Measurements from ENCODE around the gene LCN12.

LCN12 gene

DNA sequence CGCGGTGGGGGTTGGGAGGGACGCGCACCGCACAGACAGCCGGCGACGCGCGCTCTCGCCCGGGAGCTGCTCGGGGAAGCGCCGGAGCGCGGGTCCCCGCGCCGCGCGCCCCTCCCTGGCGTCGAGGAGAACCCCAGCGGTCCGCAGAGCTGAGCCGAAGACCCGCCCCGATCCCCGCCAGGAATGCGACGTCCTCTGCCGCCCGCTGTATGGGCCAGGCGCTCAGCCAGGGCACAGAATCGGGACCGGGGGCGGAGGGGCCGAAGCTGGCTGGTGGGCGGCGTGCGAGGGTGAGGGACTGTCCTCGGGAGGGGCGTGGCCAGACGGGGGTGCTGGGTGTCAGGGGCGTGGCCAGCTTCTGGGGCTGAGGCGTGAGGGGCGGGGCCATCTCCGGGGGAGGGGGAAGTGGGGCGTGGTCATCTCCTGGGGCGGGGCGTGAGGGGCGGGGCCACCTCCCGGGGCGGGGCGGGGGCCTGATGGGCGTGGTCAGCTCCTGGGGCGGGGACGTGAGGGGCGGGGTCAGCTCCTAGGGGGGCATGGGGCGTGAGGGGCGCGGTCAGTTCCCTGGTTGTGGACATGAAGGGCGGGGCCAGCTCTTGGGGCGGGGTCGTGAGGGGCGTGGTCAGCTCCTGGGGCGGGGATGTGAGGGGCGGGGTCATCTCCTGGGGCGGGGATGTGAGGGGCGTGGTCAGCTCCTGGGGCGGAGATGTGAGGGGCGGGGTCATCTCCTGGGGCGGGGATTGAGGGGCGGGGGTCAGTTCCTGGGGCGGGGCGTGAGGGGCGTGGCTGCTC lies 26.2 kb downstream of the LCN12 start:
- TF ChIP-seq, protein P1, sequence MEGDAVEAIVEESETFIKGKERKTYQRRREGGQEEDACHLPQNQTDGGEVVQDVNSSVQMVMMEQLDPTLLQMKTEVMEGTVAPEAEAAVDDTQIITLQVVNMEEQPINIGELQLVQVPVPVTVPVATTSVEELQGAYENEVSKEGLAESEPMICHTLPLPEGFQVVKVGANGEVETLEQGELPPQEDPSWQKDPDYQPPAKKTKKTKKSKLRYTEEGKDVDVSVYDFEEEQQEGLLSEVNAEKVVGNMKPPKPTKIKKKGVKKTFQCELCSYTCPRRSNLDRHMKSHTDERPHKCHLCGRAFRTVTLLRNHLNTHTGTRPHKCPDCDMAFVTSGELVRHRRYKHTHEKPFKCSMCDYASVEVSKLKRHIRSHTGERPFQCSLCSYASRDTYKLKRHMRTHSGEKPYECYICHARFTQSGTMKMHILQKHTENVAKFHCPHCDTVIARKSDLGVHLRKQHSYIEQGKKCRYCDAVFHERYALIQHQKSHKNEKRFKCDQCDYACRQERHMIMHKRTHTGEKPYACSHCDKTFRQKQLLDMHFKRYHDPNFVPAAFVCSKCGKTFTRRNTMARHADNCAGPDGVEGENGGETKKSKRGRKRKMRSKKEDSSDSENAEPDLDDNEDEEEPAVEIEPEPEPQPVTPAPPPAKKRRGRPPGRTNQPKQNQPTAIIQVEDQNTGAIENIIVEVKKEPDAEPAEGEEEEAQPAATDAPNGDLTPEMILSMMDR (IDR thresholded peaks at IDR 0.05; ENCODE audit: low read depth, low read length, missing control alignments): no peak
- DNase-seq (ENCODE audit: extremely low read depth, low read depth): no peak
- H3K4me3 ChIP-seq (replicated peaks; ENCODE audit: low read depth, low read length): peak overlapping the region; percentile 29

DNA sequence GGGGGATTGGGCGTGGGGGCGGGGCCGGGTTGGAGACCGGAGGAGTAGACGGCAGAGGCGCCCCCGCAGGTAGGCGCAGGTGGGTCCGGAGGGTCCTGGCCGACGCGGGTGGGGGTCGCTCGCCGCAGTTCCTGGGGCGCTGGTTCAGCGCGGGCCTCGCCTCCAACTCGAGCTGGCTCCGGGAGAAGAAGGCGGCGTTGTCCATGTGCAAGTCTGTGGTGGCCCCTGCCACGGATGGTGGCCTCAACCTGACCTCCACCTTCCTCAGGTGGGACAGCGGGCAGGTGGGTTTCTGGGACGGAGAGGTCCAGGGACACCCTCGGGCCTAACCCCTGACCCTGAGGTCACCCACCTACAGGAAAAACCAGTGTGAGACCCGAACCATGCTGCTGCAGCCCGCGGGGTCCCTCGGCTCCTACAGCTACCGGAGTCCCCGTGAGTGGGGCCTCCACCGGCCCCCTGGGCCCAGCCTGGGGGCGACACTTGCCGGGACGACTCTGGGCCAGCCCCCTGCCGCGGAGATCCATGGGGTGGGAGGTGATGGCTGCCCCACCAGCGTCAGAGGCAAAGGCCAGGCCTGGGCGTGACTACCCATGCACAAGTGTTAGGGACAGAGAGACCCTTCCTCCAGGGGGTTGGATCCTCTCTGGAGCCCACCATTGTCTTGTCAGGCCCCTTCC lies 26.9 kb downstream of the LCN12 start:
- TF ChIP-seq, protein P1 (IDR thresholded peaks at IDR 0.05; ENCODE audit: low read depth, low read length, missing control alignments): no peak
- H3K4me3 ChIP-seq (replicated peaks; ENCODE audit: low read depth, low read length): no peak overlapping the region
- no peak for DNase-seq (ENCODE audit: extremely low read depth, low read depth)

DNA sequence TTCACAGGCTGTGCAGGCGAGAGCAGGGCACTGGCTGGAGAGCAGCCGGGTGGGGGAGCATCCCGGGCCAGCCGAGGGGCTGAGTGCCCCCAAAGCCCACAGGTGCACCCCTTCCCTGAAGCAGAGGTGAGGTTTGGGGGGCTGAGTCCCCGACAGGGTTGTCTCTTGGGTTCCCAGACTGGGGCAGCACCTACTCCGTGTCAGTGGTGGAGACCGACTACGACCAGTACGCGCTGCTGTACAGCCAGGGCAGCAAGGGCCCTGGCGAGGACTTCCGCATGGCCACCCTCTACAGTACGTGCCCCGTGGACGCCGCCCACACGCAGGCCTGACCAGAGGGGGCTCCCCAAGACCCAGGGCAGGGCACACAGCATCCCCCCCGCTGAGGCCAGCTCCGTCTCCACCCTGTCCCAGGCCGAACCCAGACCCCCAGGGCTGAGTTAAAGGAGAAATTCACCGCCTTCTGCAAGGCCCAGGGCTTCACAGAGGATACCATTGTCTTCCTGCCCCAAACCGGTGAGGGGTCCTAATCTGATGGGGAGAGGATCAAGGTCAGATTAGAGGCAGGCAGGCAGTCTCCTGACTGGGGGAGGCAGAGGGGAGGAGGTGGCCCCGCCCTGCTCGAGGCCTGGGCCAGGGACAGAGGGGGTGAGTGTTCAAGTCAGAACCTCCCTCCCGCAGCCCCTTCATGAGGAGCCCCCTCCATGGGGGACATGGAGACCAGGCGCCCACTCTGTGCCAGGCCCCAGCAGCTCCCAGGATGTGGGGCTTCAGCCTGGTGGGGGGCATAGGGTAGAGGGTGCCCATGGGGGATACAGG lies 27.9 kb downstream of the LCN12 start:
- H3K4me3 ChIP-seq (replicated peaks; ENCODE audit: low read depth, low read length): no peak overlapping the region
- DNase-seq (ENCODE audit: extremely low read depth, low read depth): no peak
- TF ChIP-seq, protein P1 (IDR thresholded peaks at IDR 0.05; ENCODE audit: low read depth, low read length, missing control alignments): no peak

DNA sequence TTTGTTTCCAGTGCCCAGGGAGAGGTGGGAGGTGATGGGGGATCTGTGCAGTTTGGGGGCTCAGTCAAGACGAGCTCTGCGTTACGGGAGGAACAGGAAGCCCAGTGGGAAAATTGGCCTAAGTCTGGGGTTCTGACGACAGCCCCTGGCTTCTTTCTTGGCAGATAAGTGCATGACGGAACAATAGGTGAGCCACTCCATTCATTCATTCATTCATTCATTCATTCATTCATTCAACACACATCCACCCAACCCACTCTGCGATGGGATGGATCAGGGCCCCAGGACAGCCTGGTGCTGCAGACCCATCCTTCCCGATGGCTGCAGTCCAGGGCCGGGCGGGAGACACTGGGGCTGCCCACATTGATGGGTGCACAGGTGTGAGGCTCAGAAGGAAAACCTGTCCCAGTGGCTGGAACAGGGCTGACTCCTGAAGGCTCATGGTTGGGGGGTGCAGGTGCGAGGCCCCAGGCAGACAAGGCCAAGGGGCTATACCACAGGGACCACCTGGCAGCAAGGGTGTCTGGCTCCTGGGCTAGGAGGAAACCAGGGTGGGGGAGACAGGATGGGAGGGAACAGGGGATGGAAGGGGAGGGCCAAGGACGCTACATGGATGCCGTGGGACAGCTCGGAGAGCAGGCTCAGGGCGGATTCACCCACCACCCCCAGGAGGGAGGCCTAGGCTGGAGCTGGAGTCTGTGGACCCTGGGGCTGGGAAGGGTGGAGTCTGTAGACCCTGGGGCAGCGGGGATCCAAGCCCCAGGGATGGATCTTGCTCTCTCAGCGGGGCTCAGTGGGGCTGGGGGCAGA lies 28.8 kb downstream of the LCN12 start:
- no peak for DNase-seq (ENCODE audit: extremely low read depth, low read depth)
- TF ChIP-seq, protein P1 (IDR thresholded peaks at IDR 0.05; ENCODE audit: low read depth, low read length, missing control alignments): no peak
- no peak overlapping the region for H3K4me3 ChIP-seq (replicated peaks; ENCODE audit: low read depth, low read length)

DNA sequence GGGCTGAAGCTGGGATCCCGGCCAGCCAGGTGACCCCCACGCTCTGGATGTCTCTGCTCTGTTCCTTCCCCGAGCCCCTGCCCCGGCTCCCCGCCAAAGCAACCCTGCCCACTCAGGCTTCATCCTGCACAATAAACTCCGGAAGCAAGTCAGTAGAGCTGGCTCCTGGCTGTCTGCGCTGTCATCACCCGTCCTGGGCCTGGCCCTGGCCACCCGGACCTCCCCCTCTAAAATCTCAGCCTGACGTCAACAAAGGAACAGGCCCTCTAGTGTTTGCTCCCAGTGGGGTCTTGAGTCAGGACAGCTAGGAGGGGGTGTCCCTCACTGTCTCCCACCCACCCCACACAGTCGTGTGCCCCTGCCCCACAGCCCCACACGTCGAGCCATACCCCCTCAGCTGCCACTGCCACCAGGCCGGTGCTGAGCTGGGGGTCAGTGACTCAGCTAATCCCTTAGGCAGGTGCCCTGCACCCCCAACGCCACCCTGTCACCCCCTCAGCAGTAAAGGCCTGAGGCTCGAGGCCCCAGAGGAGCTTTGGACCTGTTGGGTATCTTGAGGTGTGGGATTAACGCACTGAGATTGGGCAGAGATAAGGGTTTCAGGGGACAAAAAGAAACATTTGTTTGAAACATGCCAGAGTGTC lies 29.6 kb downstream of the LCN12 start:
- H3K4me3 ChIP-seq (replicated peaks; ENCODE audit: low read depth, low read length): no peak overlapping the region
- no peak for DNase-seq (ENCODE audit: extremely low read depth, low read depth)
- TF ChIP-seq, protein P1 (IDR thresholded peaks at IDR 0.05; ENCODE audit: low read depth, low read length, missing control alignments): no peak

Measured in HFF-Myc (cell line).